Left ventricle myocardium inferior (tissue), 1 donor: ENCODE data around the gene HDAC8. TPM values are rescaled to one million over a fixed set of nuclear protein-coding genes. Genes with fewer than 3 reads are reported as not detected.

Experiments used
- DNase-seq: peaks from one replicate; pipeline ENCODE4 v3.0.0-alpha.2; 2020
- H3K27ac ChIP-seq: fragments of 200-600 bp; replicated peaks from 2 replicates; pipeline ENCODE4 v1.8.0; 2021
- H3K27me3 ChIP-seq: fragments of 200-600 bp; 2 replicates; pipeline ENCODE4 v1.8.0; 2021; ENCODE audit warnings: low read depth
- H3K36me3 ChIP-seq: fragments of 200-600 bp; 2 replicates; pipeline ENCODE4 v1.8.0; 2021
- H3K4me1 ChIP-seq: fragments of 200-600 bp; 2 replicates; pipeline ENCODE4 v1.8.0; 2021
- H3K4me3 ChIP-seq: fragments of 200-600 bp; 2 replicates; pipeline ENCODE4 v1.8.0; 2021; ENCODE audit warnings: mild to moderate bottlenecking, moderate library complexity
- H3K9me3 ChIP-seq: fragments of 200-600 bp; replicated peaks from 2 replicates; pipeline ENCODE4 v1.8.0; 2021
- intact Hi-C: fragments of 100-400 bp; cut with micrococcal nuclease; formaldehyde crosslinking; loops from one replicate; pipeline ENCODE4 v1.11.0; 2022
- total RNA-seq: library from RNA; stranded (reverse); fragmentation: NEBNext Ultra II Directional; extraction: Animal tissue kit (Norgen Biotek cat#: 25700); gene quantifications from one replicate; pipeline ENCODE4 v1.2.1, GENCODE V29; 2021
- TF ChIP-seq, protein P1 (sequence below): fragments of 200-600 bp; IDR thresholded peaks from 2 replicates; pipeline ENCODE4 v1.8.0; 2021; ENCODE audit warnings: antibody characterized with exemption, mild to moderate bottlenecking, borderline replicate concordance
- donor health status: DM: no; HTN: yes; CAD: no; lungs with severe emphysema.

HDAC8 gene
- total RNA-seq, 1 donor from 2014 or later: 19.3 TPM

DNA sequence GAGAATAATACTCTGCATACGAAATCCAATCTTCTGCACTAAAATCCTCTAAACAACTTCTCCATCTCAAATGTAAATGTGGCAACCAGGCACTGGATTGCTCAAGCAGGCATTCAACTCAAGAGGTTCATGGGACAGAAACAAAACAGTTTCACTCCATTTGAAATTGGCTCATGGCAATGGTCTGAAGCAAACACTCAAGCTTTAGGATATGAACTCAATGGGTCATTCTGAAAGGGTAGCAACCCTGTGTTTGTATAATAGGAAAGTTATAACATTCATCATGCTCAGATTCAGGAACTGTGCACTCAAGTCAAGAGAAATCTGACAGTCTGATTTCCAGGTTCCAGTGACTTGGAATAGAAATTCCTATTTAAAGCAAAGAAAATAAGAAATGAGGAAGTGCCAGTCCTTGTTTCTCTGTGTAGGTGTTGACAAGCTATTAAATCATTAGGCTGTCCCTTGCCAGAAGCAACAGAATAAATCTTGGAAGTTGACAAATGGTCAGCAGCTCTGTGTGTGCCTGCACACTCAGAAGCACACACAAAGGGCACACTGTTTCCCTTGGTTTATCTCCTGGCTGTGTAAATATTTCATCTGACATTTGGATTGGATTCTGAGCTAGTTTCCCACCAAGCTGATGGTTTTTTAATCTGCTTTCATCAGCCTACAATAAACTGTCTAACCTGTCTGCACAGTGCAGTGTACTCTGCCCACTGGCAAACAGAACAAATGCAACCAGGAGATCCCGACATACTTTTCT, 191.0 kb downstream of the HDAC8 start:
- DNase-seq: no peak
- intact Hi-C loops: no loop called here
- no peaks in the 10 kb centered on the region for H3K27me3 ChIP-seq
- H3K36me3 ChIP-seq: no peaks in the 10 kb centered on the region
- TF ChIP-seq, protein P1, sequence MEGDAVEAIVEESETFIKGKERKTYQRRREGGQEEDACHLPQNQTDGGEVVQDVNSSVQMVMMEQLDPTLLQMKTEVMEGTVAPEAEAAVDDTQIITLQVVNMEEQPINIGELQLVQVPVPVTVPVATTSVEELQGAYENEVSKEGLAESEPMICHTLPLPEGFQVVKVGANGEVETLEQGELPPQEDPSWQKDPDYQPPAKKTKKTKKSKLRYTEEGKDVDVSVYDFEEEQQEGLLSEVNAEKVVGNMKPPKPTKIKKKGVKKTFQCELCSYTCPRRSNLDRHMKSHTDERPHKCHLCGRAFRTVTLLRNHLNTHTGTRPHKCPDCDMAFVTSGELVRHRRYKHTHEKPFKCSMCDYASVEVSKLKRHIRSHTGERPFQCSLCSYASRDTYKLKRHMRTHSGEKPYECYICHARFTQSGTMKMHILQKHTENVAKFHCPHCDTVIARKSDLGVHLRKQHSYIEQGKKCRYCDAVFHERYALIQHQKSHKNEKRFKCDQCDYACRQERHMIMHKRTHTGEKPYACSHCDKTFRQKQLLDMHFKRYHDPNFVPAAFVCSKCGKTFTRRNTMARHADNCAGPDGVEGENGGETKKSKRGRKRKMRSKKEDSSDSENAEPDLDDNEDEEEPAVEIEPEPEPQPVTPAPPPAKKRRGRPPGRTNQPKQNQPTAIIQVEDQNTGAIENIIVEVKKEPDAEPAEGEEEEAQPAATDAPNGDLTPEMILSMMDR: no peak
- H3K4me3 ChIP-seq: no peak overlapping the region
- H3K9me3 ChIP-seq: no peaks in the 10 kb centered on the region
- peak overlapping the region; percentile 52 for H3K27ac ChIP-seq
- peaks cover 15% of the 10 kb centered on the region for H3K4me1 ChIP-seq

DNA sequence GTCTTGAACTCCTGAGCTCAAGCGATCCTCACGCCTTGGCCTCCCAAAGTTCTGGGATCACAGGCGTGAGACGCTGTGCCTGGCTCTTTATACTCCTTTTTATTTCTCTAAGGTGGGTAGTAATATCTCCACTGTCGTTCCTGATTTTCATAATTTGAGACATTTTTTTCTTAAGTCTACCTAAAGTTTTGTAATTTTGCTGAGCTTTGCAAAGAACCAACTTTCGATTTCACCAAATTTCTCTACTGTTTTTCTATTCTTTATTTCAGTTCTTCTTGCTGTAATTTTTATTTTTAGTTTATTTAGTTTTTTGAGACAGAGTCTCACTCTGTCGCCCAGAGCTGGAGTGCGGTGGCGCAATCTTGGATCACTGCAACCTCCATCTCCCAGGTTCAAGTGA, 196.5 kb downstream of the HDAC8 start:
- no peak for DNase-seq
- Histone ChIP-seq H3K9me3 (no peaks in the 10 kb centered on the region), H3K27me3 (no peaks in the 10 kb centered on the region), H3K4me1 (no peaks in the 10 kb centered on the region), H3K36me3 (no peaks in the 10 kb centered on the region), H3K27ac (no peak overlapping the region), H3K4me3 (no peak overlapping the region)
- intact Hi-C loops: no loop called here
- TF ChIP-seq, protein P1: no peak

DNA sequence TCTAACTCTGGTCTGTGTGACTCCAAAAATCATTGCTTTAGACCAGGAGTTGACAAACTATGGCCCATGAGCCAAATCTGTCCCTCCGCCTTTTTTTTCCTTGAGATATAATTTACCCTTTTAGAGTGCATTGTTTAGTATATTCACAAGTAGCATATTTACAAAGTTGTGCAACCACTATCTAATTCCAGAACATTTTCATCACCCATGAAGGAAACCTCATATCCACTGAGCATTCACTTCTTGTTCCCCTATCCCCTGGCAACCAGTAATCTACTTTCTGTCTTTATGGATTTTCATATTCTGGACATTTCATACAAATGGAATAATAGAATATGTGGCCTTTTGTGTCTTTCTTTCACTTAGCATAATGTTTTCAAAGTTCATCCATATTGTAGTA, 199.5 kb downstream of the HDAC8 start:
- Histone ChIP-seq H3K9me3 (no peaks in the 10 kb centered on the region), H3K4me3 (no peak overlapping the region), H3K4me1 (no peaks in the 10 kb centered on the region), H3K27ac (no peak overlapping the region), H3K27me3 (no peaks in the 10 kb centered on the region), H3K36me3 (no peaks in the 10 kb centered on the region)
- TF ChIP-seq, protein P1: no peak
- intact Hi-C loops: no loop called here
- no peak for DNase-seq

DNA sequence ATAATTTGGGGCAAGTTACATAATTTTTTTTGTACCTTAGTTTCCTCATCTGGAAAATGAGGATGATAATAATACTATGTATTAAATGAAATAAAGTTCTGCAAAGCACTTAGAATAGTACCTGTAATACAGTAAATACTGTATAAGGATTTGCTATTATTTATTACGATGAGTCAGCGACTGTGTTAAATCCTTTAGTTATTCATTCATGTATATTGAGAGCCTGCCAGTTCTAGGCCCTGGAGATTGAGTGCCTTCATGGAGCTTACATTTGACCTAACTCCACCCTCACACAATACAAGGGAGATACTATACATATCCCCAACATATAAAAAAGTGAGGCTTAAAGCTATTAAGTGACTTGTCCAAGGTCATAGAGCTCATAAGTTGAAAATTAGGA, 199.9 kb downstream of the HDAC8 start:
- H3K4me3 ChIP-seq: no peak overlapping the region
- H3K4me1 ChIP-seq: no peaks in the 10 kb centered on the region
- intact Hi-C loops: no loop called here
- H3K27ac ChIP-seq: no peak overlapping the region
- no peaks in the 10 kb centered on the region for H3K9me3 ChIP-seq
- H3K36me3 ChIP-seq: no peaks in the 10 kb centered on the region
- H3K27me3 ChIP-seq: no peaks in the 10 kb centered on the region
- DNase-seq: no peak
- TF ChIP-seq, protein P1: no peak

- intact Hi-C loops: no loop called here
- no peaks in the 10 kb centered on the region for H3K36me3 ChIP-seq
- TF ChIP-seq, protein P1: no peak
- H3K4me3 ChIP-seq: no peak overlapping the region
- no peaks in the 10 kb centered on the region for H3K4me1 ChIP-seq
- no peak overlapping the region for H3K27ac ChIP-seq
- no peaks in the 10 kb centered on the region for H3K9me3 ChIP-seq
- H3K27me3 ChIP-seq: no peaks in the 10 kb centered on the region
- DNase-seq: no peak
Observed at GRCh38 chrX:72371405-72371804, 201.2 kb downstream of the HDAC8 start.
